IMR-90 (cell line): ENCODE data around the gene ERCC3.

Source experiments
- BHLHE40 ChIP-seq: fragments of 150-350 bp; IDR thresholded peaks from 2 replicates; pipeline ENCODE4 v1.6.1; 2016; ENCODE audit warnings: mild to moderate bottlenecking, low read depth, low read length
- CEBPB ChIP-seq: IDR thresholded peaks from 2 replicates; pipeline ENCODE4 v1.6.1; 2012; ENCODE audit warnings: low read depth, low read length, improper control_type of control experiment
- FOS ChIP-seq: fragments of 150-350 bp; IDR thresholded peaks from 2 replicates; pipeline ENCODE4 v1.6.1; 2016; ENCODE audit warnings: low read depth, low read length
- MAFK ChIP-seq: IDR thresholded peaks from 2 replicates; pipeline ENCODE4 v1.6.1; 2012; ENCODE audit warnings: low read depth, low read length, improper control_type of control experiment
- MAZ ChIP-seq: IDR thresholded peaks from 2 replicates; pipeline ENCODE4 v1.6.1; 2012; ENCODE audit warnings: low read depth, mild to moderate bottlenecking, low read length, improper control_type of control experiment, moderate library complexity, borderline replicate concordance
- MXI1 ChIP-seq: IDR thresholded peaks from 2 replicates; pipeline ENCODE4 v1.6.1; 2012; ENCODE audit warnings: low read depth, mild to moderate bottlenecking, low read length, moderate library complexity, borderline replicate concordance
- POLR2A ChIP-seq: IDR thresholded peaks from 2 replicates; pipeline ENCODE4 v1.6.1; 2012; ENCODE audit warnings: mild to moderate bottlenecking, low read depth, low read length
- RAD21 ChIP-seq: IDR thresholded peaks from 2 replicates; pipeline ENCODE4 v1.6.1; 2012; ENCODE audit warnings: low read length, improper control_type of control experiment
- RCOR1 ChIP-seq: IDR thresholded peaks from 2 replicates; pipeline ENCODE4 v1.6.1; 2012; ENCODE audit warnings: mild to moderate bottlenecking, low read length, improper control_type of control experiment; ENCODE audit not compliant: insufficient replicate concordance
- RFX5 ChIP-seq: IDR thresholded peaks from 2 replicates; pipeline ENCODE4 v1.8.0; 2012; ENCODE audit warnings: low read depth, mild to moderate bottlenecking, low read length, moderate library complexity
- SMC3 ChIP-seq: fragments of 150-350 bp; IDR thresholded peaks from 2 replicates; pipeline ENCODE4 v1.6.1; 2016; ENCODE audit warnings: low read depth, mild to moderate bottlenecking, antibody characterized with exemption, low read length, moderate library complexity
- TF ChIP-seq, protein P1 (sequence below): conservative IDR thresholded peaks from 2 replicates; pipeline ENCODE4 v1.5.1; 2012; ENCODE audit warnings: mild to moderate bottlenecking, low read depth, low read length, improper control_type of control experiment
- TF ChIP-seq, protein P2 (sequence below): fragments of 150-350 bp; IDR thresholded peaks from 2 replicates; pipeline ENCODE4 v1.6.1; 2017; ENCODE audit warnings: mild to moderate bottlenecking, antibody characterized with exemption, low read length, low read depth
- TF ChIP-seq, protein P3 (sequence below): fragments of 150-350 bp; IDR thresholded peaks from 2 replicates; pipeline ENCODE4 v1.6.1; 2016; ENCODE audit warnings: low read depth, mild to moderate bottlenecking, low read length, moderate library complexity, borderline replicate concordance

DNA sequence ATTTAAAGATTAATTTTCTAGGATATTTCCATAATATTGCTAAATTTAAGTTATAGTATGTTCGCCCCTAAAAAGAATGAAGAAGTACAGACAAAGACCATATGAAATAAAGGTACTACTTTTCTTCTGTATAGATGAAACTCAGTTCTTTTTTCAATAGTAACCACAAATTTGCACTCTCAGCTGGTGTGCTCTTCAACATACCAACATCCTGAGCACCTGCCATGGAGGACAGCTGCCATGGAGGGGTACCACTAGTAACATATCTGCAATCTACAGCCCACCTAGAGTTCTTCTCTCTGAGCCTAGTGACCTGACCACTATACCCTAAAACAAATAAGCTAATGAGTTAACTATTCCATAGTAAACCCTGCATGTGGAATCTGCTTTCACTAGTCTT, 36.8 kb upstream of the ERCC3 start:
- TF ChIP-seq POLR2A = no peak
- no peak for TF ChIP-seq RAD21
- TF ChIP-seq, protein P1, sequence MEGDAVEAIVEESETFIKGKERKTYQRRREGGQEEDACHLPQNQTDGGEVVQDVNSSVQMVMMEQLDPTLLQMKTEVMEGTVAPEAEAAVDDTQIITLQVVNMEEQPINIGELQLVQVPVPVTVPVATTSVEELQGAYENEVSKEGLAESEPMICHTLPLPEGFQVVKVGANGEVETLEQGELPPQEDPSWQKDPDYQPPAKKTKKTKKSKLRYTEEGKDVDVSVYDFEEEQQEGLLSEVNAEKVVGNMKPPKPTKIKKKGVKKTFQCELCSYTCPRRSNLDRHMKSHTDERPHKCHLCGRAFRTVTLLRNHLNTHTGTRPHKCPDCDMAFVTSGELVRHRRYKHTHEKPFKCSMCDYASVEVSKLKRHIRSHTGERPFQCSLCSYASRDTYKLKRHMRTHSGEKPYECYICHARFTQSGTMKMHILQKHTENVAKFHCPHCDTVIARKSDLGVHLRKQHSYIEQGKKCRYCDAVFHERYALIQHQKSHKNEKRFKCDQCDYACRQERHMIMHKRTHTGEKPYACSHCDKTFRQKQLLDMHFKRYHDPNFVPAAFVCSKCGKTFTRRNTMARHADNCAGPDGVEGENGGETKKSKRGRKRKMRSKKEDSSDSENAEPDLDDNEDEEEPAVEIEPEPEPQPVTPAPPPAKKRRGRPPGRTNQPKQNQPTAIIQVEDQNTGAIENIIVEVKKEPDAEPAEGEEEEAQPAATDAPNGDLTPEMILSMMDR = no peak
- TF ChIP-seq, protein P2, sequence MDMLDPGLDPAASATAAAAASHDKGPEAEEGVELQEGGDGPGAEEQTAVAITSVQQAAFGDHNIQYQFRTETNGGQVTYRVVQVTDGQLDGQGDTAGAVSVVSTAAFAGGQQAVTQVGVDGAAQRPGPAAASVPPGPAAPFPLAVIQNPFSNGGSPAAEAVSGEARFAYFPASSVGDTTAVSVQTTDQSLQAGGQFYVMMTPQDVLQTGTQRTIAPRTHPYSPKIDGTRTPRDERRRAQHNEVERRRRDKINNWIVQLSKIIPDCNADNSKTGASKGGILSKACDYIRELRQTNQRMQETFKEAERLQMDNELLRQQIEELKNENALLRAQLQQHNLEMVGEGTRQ = no peak
- TF ChIP-seq FOS = no peak
- no peak for TF ChIP-seq MAFK
- TF ChIP-seq, protein P3, sequence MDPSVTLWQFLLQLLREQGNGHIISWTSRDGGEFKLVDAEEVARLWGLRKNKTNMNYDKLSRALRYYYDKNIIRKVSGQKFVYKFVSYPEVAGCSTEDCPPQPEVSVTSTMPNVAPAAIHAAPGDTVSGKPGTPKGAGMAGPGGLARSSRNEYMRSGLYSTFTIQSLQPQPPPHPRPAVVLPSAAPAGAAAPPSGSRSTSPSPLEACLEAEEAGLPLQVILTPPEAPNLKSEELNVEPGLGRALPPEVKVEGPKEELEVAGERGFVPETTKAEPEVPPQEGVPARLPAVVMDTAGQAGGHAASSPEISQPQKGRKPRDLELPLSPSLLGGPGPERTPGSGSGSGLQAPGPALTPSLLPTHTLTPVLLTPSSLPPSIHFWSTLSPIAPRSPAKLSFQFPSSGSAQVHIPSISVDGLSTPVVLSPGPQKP = no peak
- no peak for TF ChIP-seq CEBPB
- TF ChIP-seq RFX5 = no peak
- no peak for TF ChIP-seq MAZ
- TF ChIP-seq BHLHE40 = no peak
- TF ChIP-seq MXI1 = no peak
- no peak for TF ChIP-seq SMC3
- TF ChIP-seq RCOR1 = no peak
